Measurements from ENCODE around the gene COL1A2.

GRCh38 chr7:94446308-94446707 is 51.6 kb downstream of the COL1A2 start:
- TF ChIP-seq CTCF (IDR thresholded peaks at IDR 0.05; ENCODE audit: low read length) (no peak), EZH2 (optimal IDR thresholded peaks at IDR 0.05; ENCODE audit: low read depth, low read length) (no peak)

Measured in MM.1S (cell line).